Activated CD4-positive, alpha-beta T cell treated with anti-CD3 and anti-CD28 coated beads, Interleukin-2, amount 50 U/mL, for 16 hours (primary cell): ENCODE data around the gene POP7.
"Not testable (repeated sequence)": the region's sequence is repeated elsewhere in the genome, so short reads cannot be mapped to it uniquely, and the experiment has no call there.

Experiments
- DNase-seq: peaks from one replicate; pipeline ENCODE4 v3.0.0-alpha.2; 2020

POP7 gene

DNA sequence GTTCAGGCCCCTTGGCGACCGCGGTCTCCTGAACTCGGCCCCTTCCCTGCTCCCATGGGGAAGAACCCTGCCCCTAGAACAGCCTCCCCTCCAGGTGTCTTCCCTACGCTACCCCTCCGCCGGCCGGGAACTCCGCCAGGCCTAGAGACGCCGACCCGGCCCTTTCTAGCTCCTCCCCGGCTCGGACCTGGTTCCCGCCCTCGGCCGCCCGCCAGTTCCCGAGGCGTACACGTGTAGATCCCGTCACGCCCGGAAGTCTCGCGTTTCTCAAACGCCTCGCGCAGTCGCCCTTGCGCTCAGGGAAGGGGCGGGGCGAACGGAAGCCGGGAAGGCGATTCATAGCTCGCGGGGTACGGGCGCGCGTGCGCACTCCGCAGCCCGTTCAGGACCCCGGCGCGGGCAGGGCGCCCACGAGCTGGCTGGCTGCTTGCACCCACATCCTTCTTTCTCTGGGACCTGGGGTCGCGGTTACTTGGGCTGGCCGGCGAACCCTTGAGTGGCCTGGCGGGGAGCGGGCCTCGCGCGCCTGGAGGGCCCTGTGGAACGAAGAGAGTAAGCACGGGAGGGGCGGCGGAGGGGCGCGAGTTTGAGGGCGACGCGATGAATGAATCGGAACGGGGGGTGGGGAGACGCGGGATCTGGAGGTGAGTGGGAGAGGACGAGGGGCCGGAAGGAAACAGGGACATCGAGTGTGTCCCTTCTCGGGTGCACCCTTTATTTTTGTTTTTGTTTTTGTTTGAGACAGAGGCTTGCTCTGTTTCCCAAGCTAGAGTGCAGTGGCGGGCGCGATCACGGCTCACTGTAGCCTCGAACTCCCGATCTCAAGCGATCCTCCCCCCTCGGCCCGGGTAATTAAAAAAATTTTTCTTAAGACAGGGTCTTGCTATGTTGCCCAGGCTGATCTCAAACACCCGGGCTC is at the start of gene POP7:
Gene POP7, plus strand, starts transcription at position 369 of the 919 bp plus-strand sequence. CDS start 710 bp downstream, outside the sequence.
- peak; percentile 99 for DNase-seq

- DNase-seq: not testable (repeated sequence)
These were observed 43.6 kb upstream of the POP7 start for GRCh38 chr7:100662194-100662776.

- no peak for DNase-seq
These were observed 40.7 kb upstream of the POP7 start for GRCh38 chr7:100665168-100665726.

GRCh38 chr7:100667331-100668068 is 38.4 kb upstream of the POP7 start:
- DNase-seq: no peak

DNA sequence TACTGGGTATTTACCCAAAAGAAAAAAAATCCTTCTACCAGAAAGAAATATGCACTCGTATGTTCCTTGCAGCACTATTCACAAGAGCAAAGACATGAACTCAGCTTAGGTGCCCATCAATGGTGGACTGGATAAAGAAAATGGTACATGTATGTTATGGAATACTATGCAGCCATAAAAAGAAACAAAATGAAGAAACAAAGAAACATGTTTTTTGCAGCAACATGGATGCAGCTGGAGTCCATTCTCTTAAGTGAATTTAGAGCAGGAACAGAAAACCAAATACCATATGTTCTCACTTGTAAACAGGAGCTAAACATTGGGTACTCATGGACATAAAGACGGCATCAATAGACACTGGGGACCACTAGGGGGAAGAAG is 37.9 kb upstream of the POP7 start:
- no peak for DNase-seq

GRCh38 chr7:100669106-100669505 is 36.8 kb upstream of the POP7 start:
- DNase-seq: not testable (repeated sequence)

GRCh38 chr7:100670074-100670473 is 35.8 kb upstream of the POP7 start:
- DNase-seq: no peak

GRCh38 chr7:100671353-100672327 is 34.3 kb upstream of the POP7 start:
- DNase-seq: no peak

DNA sequence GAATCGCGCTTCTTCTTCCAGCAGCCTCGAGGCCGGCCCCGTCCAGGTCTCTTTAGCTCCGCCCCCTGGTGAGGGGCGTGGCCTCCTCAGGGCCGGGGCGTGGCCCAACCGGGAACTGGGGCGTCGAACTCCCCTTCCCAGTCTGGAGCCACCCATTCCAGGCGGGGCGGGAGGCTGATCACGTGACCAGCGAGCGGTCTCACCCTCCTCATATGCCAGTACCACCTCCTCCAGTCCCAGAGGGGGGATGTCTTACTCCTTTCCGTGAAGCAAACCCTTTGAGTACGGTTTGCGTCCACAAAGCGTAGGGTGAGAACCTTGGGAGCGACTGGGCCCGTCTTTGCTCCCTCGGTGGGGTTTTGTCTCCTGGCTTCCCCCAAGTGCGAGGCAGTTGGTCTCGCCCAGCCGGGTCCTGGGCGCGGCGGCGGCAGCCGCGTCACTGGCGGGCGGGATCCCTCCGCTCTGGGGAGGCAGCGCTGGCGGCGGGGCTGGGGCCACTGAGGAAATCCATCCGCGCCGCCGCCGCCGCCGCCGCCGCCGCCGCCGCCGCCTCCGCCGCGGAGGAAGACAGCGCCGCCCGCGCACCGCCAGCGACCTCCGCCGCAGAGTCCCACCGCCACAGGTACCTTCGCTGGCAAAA is 32.5 kb upstream of the POP7 start, which contains the start of gene GNB2:
Gene GNB2, plus strand, starts transcription at position 439 of the 640 bp plus-strand sequence. CDS start 2,526 bp downstream, outside the sequence.
- peak; percentile 99 for DNase-seq

- no peak for DNase-seq
These were observed 31.9 kb upstream of the POP7 start for GRCh38 chr7:100673942-100674410.

- DNase-seq: no peak
These were observed 31.4 kb upstream of the POP7 start for GRCh38 chr7:100674411-100675104.

DNA sequence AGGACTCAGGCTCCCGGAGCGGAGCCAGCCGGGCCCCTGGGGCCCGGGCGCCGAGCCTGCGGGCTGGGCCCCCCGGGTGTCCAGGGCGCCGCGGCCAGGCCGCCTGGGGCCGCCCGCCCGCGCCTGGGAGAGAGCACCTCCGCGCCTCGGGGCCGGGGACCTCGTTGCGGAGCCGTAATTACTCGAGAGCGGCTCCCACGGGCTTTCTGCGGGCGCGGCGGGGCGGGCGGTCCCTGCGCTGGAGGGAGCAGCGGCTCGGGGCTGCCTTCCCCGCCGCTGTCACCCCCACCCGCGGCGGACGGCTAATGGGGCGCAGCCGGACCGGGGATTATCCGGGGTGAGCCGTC is 30.8 kb upstream of the POP7 start:
- DNase-seq: no peak

GRCh38 chr7:100675581-100676350 is 30.2 kb upstream of the POP7 start:
- DNase-seq: peak; percentile 89

- DNase-seq: no peak
These were observed 29.2 kb upstream of the POP7 start for GRCh38 chr7:100676501-100677306.

GRCh38 chr7:100677308-100678267 is 28.3 kb upstream of the POP7 start:
- DNase-seq: no peak

- no peak for DNase-seq
These were observed 27.5 kb upstream of the POP7 start for GRCh38 chr7:100678291-100678984.
